ENCODE results near the gene RWDD1.

Gene RWDD1

GRCh38 chr6:116545651-116546050 lies 25.7 kb upstream of the RWDD1 start, which contains the start of gene TRAPPC3L:
TSS of gene TRAPPC3L (minus strand) at chr6:116545684. CDS start at chr6:116545514, 170 bp downstream.
- H3K36me3 Mint-ChIP-seq, result no peaks in the 10 kb centered on the region
- peaks cover 15 to 25% of the 10 kb centered on the region in 2 donors for H3K27me3 Mint-ChIP-seq
- ATAC-seq (replicated peaks) (no peak), DNase-seq (no peak)
- no peak within 1 kb of the TSS for H3K4me3 Mint-ChIP-seq
- no peaks in the 10 kb centered on the region for H3K9me3 Mint-ChIP-seq
- H3K4me1 Mint-ChIP-seq, result no peaks in the 10 kb centered on the region
- H3K27ac Mint-ChIP-seq, result no peak within 1 kb of the TSS

- no peak for ATAC-seq (replicated peaks)
- Mint-ChIP-seq H3K27ac (no peak overlapping the region), H3K36me3 (no peaks in the 10 kb centered on the region), H3K9me3 (no peaks in the 10 kb centered on the region), H3K27me3 (peaks cover 6 to 18% of the 10 kb centered on the region in 2 donors), H3K4me1 (no peaks in the 10 kb centered on the region), H3K4me3 (no peak overlapping the region)
- DNase-seq, result no peak
Measured at GRCh38 chr6:116547358-116547757, 23.9 kb upstream of the RWDD1 start.

- Mint-ChIP-seq H3K4me3 (no peak overlapping the region), H3K4me1 (no peaks in the 10 kb centered on the region), H3K36me3 (no peaks in the 10 kb centered on the region), H3K27me3 (peaks cover 8 to 16% of the 10 kb centered on the region in 2 donors), H3K9me3 (no peaks in the 10 kb centered on the region), H3K27ac (no peak overlapping the region)
- ATAC-seq (replicated peaks) (no peak), DNase-seq (no peak)
Measured at GRCh38 chr6:116550796-116551195, 20.5 kb upstream of the RWDD1 start.

GRCh38 chr6:116553451-116553850 lies 17.9 kb upstream of the RWDD1 start, which contains the start of gene CALHM4:
TSS of gene CALHM4 (plus strand) at chr6:116553751. CDS start at chr6:116553794, 43 bp downstream.
- Mint-ChIP-seq H3K4me3 (no peak within 1 kb of the TSS), H3K36me3 (no peaks in the 10 kb centered on the region), H3K9me3 (no peaks in the 10 kb centered on the region), H3K27me3 (peaks cover 11 to 16% of the 10 kb centered on the region in 2 donors), H3K4me1 (no peaks in the 10 kb centered on the region), H3K27ac (no peak within 1 kb of the TSS)
- DNase-seq (no peak), ATAC-seq (replicated peaks) (no peak)

GRCh38 chr6:116556065-116556464 lies 15.2 kb upstream of the RWDD1 start:
- ATAC-seq (replicated peaks) (no peak), DNase-seq (no peak)
- peaks cover 9 to 11% of the 10 kb centered on the region in 2 donors for H3K27me3 Mint-ChIP-seq
- H3K9me3 Mint-ChIP-seq, result no peaks in the 10 kb centered on the region
- H3K4me3 Mint-ChIP-seq, result no peak overlapping the region
- H3K27ac Mint-ChIP-seq, result no peak overlapping the region
- no peaks in the 10 kb centered on the region for H3K4me1 Mint-ChIP-seq
- no peaks in the 10 kb centered on the region for H3K36me3 Mint-ChIP-seq

- Mint-ChIP-seq H3K27me3 (peaks cover 10 to 14% of the 10 kb centered on the region in 2 donors), H3K27ac (no peak overlapping the region), H3K4me1 (peaks cover 0 to 2% of the 10 kb centered on the region in 2 donors), H3K4me3 (no peak overlapping the region), H3K9me3 (no peaks in the 10 kb centered on the region), H3K36me3 (no peaks in the 10 kb centered on the region)
- ATAC-seq (replicated peaks) (no peak), DNase-seq (no peak)
Measured at GRCh38 chr6:116556814-116557415, 14.4 kb upstream of the RWDD1 start.

- Mint-ChIP-seq H3K9me3 (no peaks in the 10 kb centered on the region), H3K4me3 (no peak overlapping the region), H3K4me1 (peaks cover 0 to 2% of the 10 kb centered on the region in 2 donors), H3K36me3 (no peaks in the 10 kb centered on the region), H3K27ac (no peak overlapping the region), H3K27me3 (peaks cover 17 to 20% of the 10 kb centered on the region in 2 donors)
- no peak for ATAC-seq (replicated peaks)
- DNase-seq, result no peak
Measured at GRCh38 chr6:116557893-116558292, 13.4 kb upstream of the RWDD1 start.

GRCh38 chr6:116560130-116560529 lies 11.2 kb upstream of the RWDD1 start:
- H3K4me1 Mint-ChIP-seq, result peaks cover 5 to 9% of the 10 kb centered on the region in 2 donors
- ATAC-seq (replicated peaks), result no peak
- no peaks in the 10 kb centered on the region for H3K9me3 Mint-ChIP-seq
- H3K4me3 Mint-ChIP-seq, result no peak overlapping the region
- DNase-seq, result no peak
- H3K36me3 Mint-ChIP-seq, result no peaks in the 10 kb centered on the region
- peaks cover 20 to 22% of the 10 kb centered on the region in 2 donors for H3K27me3 Mint-ChIP-seq
- H3K27ac Mint-ChIP-seq, result no peak overlapping the region

- H3K27ac Mint-ChIP-seq, result no peak overlapping the region
- no peaks in the 10 kb centered on the region for H3K36me3 Mint-ChIP-seq
- no peaks in the 10 kb centered on the region for H3K9me3 Mint-ChIP-seq
- H3K4me1 Mint-ChIP-seq, result peaks cover 5 to 9% of the 10 kb centered on the region in 2 donors
- ATAC-seq (replicated peaks) (peak; percentile 73 to 75), DNase-seq (peak; percentile 27)
- H3K4me3 Mint-ChIP-seq, result no peak overlapping the region
- H3K27me3 Mint-ChIP-seq, result peaks cover 20 to 29% of the 10 kb centered on the region in 2 donors
Measured at GRCh38 chr6:116561377-116562018, 9.8 kb upstream of the RWDD1 start.

GRCh38 chr6:116562019-116562403 lies 9.3 kb upstream of the RWDD1 start:
- no peaks in the 10 kb centered on the region for H3K36me3 Mint-ChIP-seq
- H3K4me1 Mint-ChIP-seq, result peaks cover 5 to 9% of the 10 kb centered on the region in 2 donors
- no peak for DNase-seq
- H3K27ac Mint-ChIP-seq, result no peak overlapping the region
- no peak overlapping the region for H3K4me3 Mint-ChIP-seq
- ATAC-seq (replicated peaks), result no peak
- peaks cover 20 to 29% of the 10 kb centered on the region in 2 donors for H3K27me3 Mint-ChIP-seq
- H3K9me3 Mint-ChIP-seq, result no peaks in the 10 kb centered on the region

- Mint-ChIP-seq H3K9me3 (no peaks in the 10 kb centered on the region), H3K27me3 (peaks cover 20 to 29% of the 10 kb centered on the region in 2 donors), H3K36me3 (no peaks in the 10 kb centered on the region), H3K4me1 (peaks cover 5 to 9% of the 10 kb centered on the region in 2 donors), H3K27ac (no peak overlapping the region), H3K4me3 (no peak overlapping the region)
- ATAC-seq (replicated peaks), result no peak
- DNase-seq, result no peak
Measured at GRCh38 chr6:116562614-116563013, 8.7 kb upstream of the RWDD1 start.

GRCh38 chr6:116563830-116564229 lies 7.5 kb upstream of the RWDD1 start:
- ATAC-seq (replicated peaks) (no peak), DNase-seq (no peak)
- H3K27me3 Mint-ChIP-seq, result peaks cover 17 to 29% of the 10 kb centered on the region in 2 donors
- peaks cover 6 to 11% of the 10 kb centered on the region in 2 donors for H3K4me1 Mint-ChIP-seq
- H3K9me3 Mint-ChIP-seq, result no peaks in the 10 kb centered on the region
- H3K36me3 Mint-ChIP-seq, result no peaks in the 10 kb centered on the region
- no peak overlapping the region for H3K27ac Mint-ChIP-seq
- H3K4me3 Mint-ChIP-seq, result no peak overlapping the region

- no peak for DNase-seq
- Mint-ChIP-seq H3K4me1 (peaks cover 10 to 16% of the 10 kb centered on the region in 2 donors), H3K27me3 (peaks cover 17 to 29% of the 10 kb centered on the region in 2 donors), H3K9me3 (no peaks in the 10 kb centered on the region), H3K4me3 (no peak overlapping the region), H3K36me3 (no peaks in the 10 kb centered on the region), H3K27ac (no peak overlapping the region)
- ATAC-seq (replicated peaks), result no peak
Measured at GRCh38 chr6:116564311-116564710, 7.0 kb upstream of the RWDD1 start.

- DNase-seq (no peak), ATAC-seq (replicated peaks) (peak; percentile 55 to 65)
- no peaks in the 10 kb centered on the region for H3K9me3 Mint-ChIP-seq
- no peak overlapping the region for H3K27ac Mint-ChIP-seq
- peaks cover 10 to 25% of the 10 kb centered on the region in 2 donors for H3K4me1 Mint-ChIP-seq
- H3K36me3 Mint-ChIP-seq, result no peaks in the 10 kb centered on the region
- H3K4me3 Mint-ChIP-seq, result peak overlapping the region; percentile 60 to 67
- peaks cover 17 to 29% of the 10 kb centered on the region in 2 donors for H3K27me3 Mint-ChIP-seq
Measured at GRCh38 chr6:116564921-116565872, 6.1 kb upstream of the RWDD1 start.

All from stimulated activated naive B cell treated with anti-CD40 and anti-IgM and Interleukin-4, amounts not matched to agents 10 μg/mL and 1 μg/mL and 100 μg/mL, for 72 hours (primary cell).